GM12878 (cell line): ENCODE data around the gene LSAMP. TPM values are rescaled to one million over a fixed set of nuclear protein-coding genes. Genes with fewer than 3 reads are reported as not detected.

Experiments
- ATAC-seq: fragments of 200-7000 bp; cut with Tn5 transposase; 3 replicates; pipeline ENCODE4 v1.9.1; 2020; ENCODE audit warnings: mild to moderate bottlenecking, moderate library complexity
- BruUV-seq: library from RNA; stranded (reverse); fragments of 400-500 nt; replicated peaks from 2 replicates; lab custom pipeline; 2021; lab: Mats Ljungman, UMichigan
- CTCF ChIA-PET: fragments of 300-600 bp; sonication (Branson Sonifier 250); formaldehyde crosslinking; extraction: SDS; loops from one replicate; lab custom pipeline; 2021; ENCODE audit warnings: inconsistent platforms; lab: Yijun Ruan, JAX
- POLR2A ChIA-PET: fragments of 350-600 bp; formaldehyde crosslinking; extraction: SDS; loops from one replicate; lab custom pipeline; 2021; ENCODE audit warnings: inconsistent platforms; lab: Charles Lee
- RAD21 ChIA-PET: fragments of 300-600 bp; sonication (Branson Sonifier 250); formaldehyde crosslinking; loops from one replicate; lab custom pipeline; 2023; ENCODE audit warnings: antibody characterized with exemption; ENCODE audit not compliant: unreplicated experiment; lab: Charles Lee
- SMC1A ChIA-PET: fragments of 300-600 bp; sonication (Branson Sonifier 250); formaldehyde crosslinking; loops from one replicate; lab custom pipeline; 2023; ENCODE audit not compliant: unreplicated experiment, uncharacterized antibody; lab: Charles Lee
- DNase-seq: peaks from one replicate; pipeline ENCODE4 v3.0.0-alpha.2; 2011; ENCODE audit warnings: low read depth, low spot score
- FAIRE-seq: peaks from 3 replicates; lab custom pipeline; 2011; peaks lifted over from hg19 to GRCh38; lab: Jason Lieb, UNC
- H2AFZ ChIP-seq: 2 replicates; pipeline ENCODE4 v1.6.0; 2011; ENCODE audit warnings: low read depth, low read length, control low read depth; ENCODE audit not compliant: control insufficient read depth
- H3K27ac ChIP-seq: 2 replicates; pipeline ENCODE4 v1.5.1; 2011; ENCODE audit warnings: control low read depth; ENCODE audit not compliant: control insufficient read depth, insufficient read depth
- H3K27me3 ChIP-seq, 2 experiments: replicated peaks in 1 of 2; 2 replicates each; pipeline versions ENCODE4 v1.6.0 to v1.6.1; 2011; ENCODE audit warnings: low read length in 1 of 2; ENCODE audit not compliant: control insufficient read depth in 2 of 2, insufficient read depth in 2 of 2
- H3K36me3 ChIP-seq, 2 experiments: 2 replicates each; pipeline ENCODE4 v1.5.1; 2011; ENCODE audit warnings: low read length in 1 of 2; ENCODE audit not compliant: control insufficient read depth in 2 of 2, insufficient read depth in 2 of 2
- H3K4me1 ChIP-seq: 2 replicates; pipeline ENCODE4 v1.6.1; 2011; ENCODE audit warnings: mild to moderate bottlenecking, low read length, moderate library complexity, mixed read lengths; ENCODE audit not compliant: control insufficient read depth, insufficient read depth
- H3K4me2 ChIP-seq: 2 replicates; pipeline ENCODE4 v1.6.0; 2011; ENCODE audit warnings: control low read depth; ENCODE audit not compliant: control insufficient read depth, insufficient read depth
- H3K4me3 ChIP-seq: fragments of 200-600 bp; sonication (generic); 2 replicates; pipeline ENCODE4 v1.5.1; 2016
- H3K79me2 ChIP-seq: 2 replicates; pipeline ENCODE4 v1.6.0; 2011; ENCODE audit warnings: low read length; ENCODE audit not compliant: control insufficient read depth, insufficient read depth
- H3K9ac ChIP-seq: 2 replicates; pipeline ENCODE4 v1.8.0; 2011; ENCODE audit warnings: low read length, control low read depth, mixed read lengths; ENCODE audit not compliant: control insufficient read depth, insufficient read depth
- H3K9me3 ChIP-seq: replicated peaks from 3 replicates; pipeline ENCODE4 v1.5.1; 2011; ENCODE audit warnings: mild to moderate bottlenecking, low read length; ENCODE audit not compliant: control insufficient read depth, insufficient read depth
- H4K20me1 ChIP-seq: 2 replicates; pipeline ENCODE4 v1.6.0; 2011; ENCODE audit not compliant: control insufficient read depth, insufficient read depth
- CBX5 ChIP-seq: sonication (generic); IDR thresholded peaks from 2 replicates; pipeline ENCODE4 v1.6.1; 2016; ENCODE audit warnings: low read depth, moderate library complexity, mild to moderate bottlenecking, inconsistent platforms
- POLR2A ChIP-seq: IDR thresholded peaks from 2 replicates; pipeline ENCODE4 v1.6.1; 2011; ENCODE audit warnings: low read depth, mild to moderate bottlenecking, low read length
- SIN3A ChIP-seq: IDR thresholded peaks from 2 replicates; pipeline ENCODE4 v1.6.1; 2012; ENCODE audit warnings: low read depth, low read length, improper control_type of control experiment
- SMARCA5 ChIP-seq: fragments of 450-650 bp; IDR thresholded peaks from 2 replicates; pipeline ENCODE4 v1.6.1; 2017; ENCODE audit warnings: mild to moderate bottlenecking
- SRF ChIP-seq, 2 experiments: IDR thresholded peaks; 2 replicates each; pipeline ENCODE4 v1.6.1; 2011; ENCODE audit warnings: low read depth in 2 of 2, low read length in 2 of 2, mild to moderate bottlenecking in 1 of 2, moderate library complexity in 1 of 2
- TAF1 ChIP-seq: IDR thresholded peaks from 2 replicates; pipeline ENCODE4 v1.6.1; 2011; ENCODE audit warnings: mild to moderate bottlenecking, low read depth, low read length, borderline replicate concordance
- YY1 ChIP-seq: IDR thresholded peaks from 2 replicates; pipeline ENCODE4 v1.6.1; 2011; ENCODE audit warnings: low read depth, mild to moderate bottlenecking, low read length
- ZNF24 ChIP-seq: fragments of 450-650 bp; IDR thresholded peaks from 2 replicates; pipeline ENCODE4 v1.6.1; 2017; ENCODE audit warnings: antibody characterized with exemption, mild to moderate bottlenecking
- WGBS: methylation state at CpG from one replicate; pipeline ENCODE4 v1.1.6; 2016; ENCODE audit warnings: low lambda C conversion rate; ENCODE audit not compliant: insufficient replicate concordance, insufficient coverage; ENCODE audit errors: missing lambda C conversion rate; 5-methylcytosine and 5-hydroxymethylcytosine counted together
- in situ Hi-C: fragments of 300-500 bp; cut with MboI; formaldehyde crosslinking; loops from 9 replicates; pipeline ENCODE4 v1.14.3; 2018; ENCODE audit warnings: mixed read lengths
- intact Hi-C: fragments of 100-400 bp; cut with micrococcal nuclease; formaldehyde crosslinking; loops from one replicate; pipeline ENCODE4 v1.14.2; 2022; ENCODE audit not compliant: unreplicated experiment
- polyA plus RNA-seq, 11 experiments: library from polyadenylated mRNA; depleted of rRNA in 4 of 11; unstranded in 6 of 11; stranded (reverse) in 5 of 11; fragments of >200 nt; fragmentation: Nextera tagmentation in 4 of 11; fragmentation: Illumina TruSeq in 1 of 11; extraction: Ambion mirVana in 4 of 11; extraction: Trizol in 1 of 11; gene quantifications; 1 replicate in 1 of 11; 2 replicates in 10 of 11; pipeline versions ENCODE4 v1.2.1 to v1.2.3, GENCODE V29; 2011 to 2016; ENCODE audit warnings: inconsistent platforms in 2 of 11, missing spikeins in 2 of 11, low read depth in 1 of 11
- total RNA-seq, 4 experiments: library from RNA; depleted of rRNA in 3 of 4; stranded (reverse); fragments of >200 nt in 3 of 4; fragmentation: Illumina TruSeq in 1 of 4; extraction: Trizol in 1 of 4; gene quantifications; 2 replicates each; pipeline versions ENCODE4 v1.2.1 to v1.2.3, GENCODE V29; 2013 to 2021

The LSAMP gene
- total and polyA plus RNA-seq, 10 of the 15 experiments (the other 5 are each of a cell fraction or from before 2014, with no cell fraction given) = 2.0 to 12.7 (median 6.5) TPM

GRCh38 chr3:116112696-116113095 lies 332.6 kb downstream of the LSAMP start:
- Histone ChIP-seq H3K36me3 (no peaks in the 10 kb centered on the region), H3K9ac (no peak overlapping the region), H3K27me3 (no peaks in the 10 kb centered on the region), H3K4me1 (no peaks in the 10 kb centered on the region), H3K9me3 (no peaks in the 10 kb centered on the region), H4K20me1 (no peaks in the 10 kb centered on the region)
- no peak for FAIRE-seq
- ChIA-PET SMC1A (no interaction called here), RAD21 (interaction anchor here (1.4 kb wide), 1 partner anchor 258 kb away, joined by 3 read pairs; no protein-coding TSS in a partner anchor), POLR2A (no interaction called here)
- intact Hi-C loops = no loop called here
- TF ChIP-seq POLR2A (no peak), CBX5 (no peak), TAF1 (no peak), YY1 (no peak), SMARCA5 (no peak), ZNF24 (no peak), SIN3A (no peak)
- TF ChIP-seq, all 136 proteins: peak for 0
- in situ Hi-C loops = no loop called here
- Histone ChIP-seq H3K4me2 (no peak overlapping the region), H2AFZ (no peak overlapping the region), H3K79me2 (no peaks in the 10 kb centered on the region), H3K27ac (no peak overlapping the region), H3K4me3 (no peak overlapping the region)
- no TSS peak for BruUV-seq
- DNase-seq = no peak
- WGBS = 0% methylated on average over 2 of the region's 2 CpGs
- no peak for ATAC-seq
- CTCF ChIA-PET = interaction anchor here (0.6 kb wide), 1 partner anchor 1457 kb away, joined by 3 read pairs; no protein-coding TSS in a partner anchor

GRCh38 chr3:116111765-116112164 lies 333.5 kb downstream of the LSAMP start:
- H3K4me3 ChIP-seq = no peak overlapping the region
- no peaks in the 10 kb centered on the region for H3K79me2 ChIP-seq
- no peak overlapping the region for H3K9ac ChIP-seq
- H4K20me1 ChIP-seq = no peaks in the 10 kb centered on the region
- intact Hi-C loops (no loop called here), in situ Hi-C loops (no loop called here)
- FAIRE-seq (no peak), ATAC-seq (no peak), DNase-seq (no peak)
- H3K9me3 ChIP-seq = no peaks in the 10 kb centered on the region
- ChIA-PET RAD21 (interaction anchor here (1.4 to 1.5 kb wide), 2 partner anchors 9 to 259 kb away, joined by 3 read pairs; no protein-coding TSS in a partner anchor), SMC1A (interaction anchor here (1.0 kb wide), 2 partner anchors 9 to 32 kb away, joined by 3 to 4 read pairs; no protein-coding TSS in a partner anchor), POLR2A (no interaction called here), CTCF (no interaction called here)
- BruUV-seq = no TSS peak
- H3K4me1 ChIP-seq = no peaks in the 10 kb centered on the region
- H3K27ac ChIP-seq = no peak overlapping the region
- H3K27me3 ChIP-seq = no peaks in the 10 kb centered on the region
- H3K36me3 ChIP-seq = no peaks in the 10 kb centered on the region
- no peak overlapping the region for H3K4me2 ChIP-seq
- no peak for TF ChIP-seq SRF (IDR thresholded peaks at IDR 0.05; ENCODE audit: low read depth in 2 of 2, low read length in 2 of 2)
- no peak overlapping the region for H2AFZ ChIP-seq
